IPS-18c (cell line): ENCODE results near the gene MZT2B.
"Not testable (repeated sequence)": the region's sequence is repeated elsewhere in the genome, so short reads cannot be mapped to it uniquely, and the experiment has no call there.

Experiments used
- H3K4me3 ChIP-seq: 2 replicates; pipeline ENCODE4 v1.7.0; 2013; ENCODE audit warnings: low read depth, mild to moderate bottlenecking, low read length, moderate library complexity; ENCODE audit not compliant: insufficient read depth
- H3K9me3 ChIP-seq: one replicate; pipeline ENCODE4 v1.6.1; 2013; ENCODE audit warnings: mild to moderate bottlenecking, low read length, moderate library complexity; ENCODE audit not compliant: control insufficient read depth, insufficient read depth

Gene MZT2B

DNA sequence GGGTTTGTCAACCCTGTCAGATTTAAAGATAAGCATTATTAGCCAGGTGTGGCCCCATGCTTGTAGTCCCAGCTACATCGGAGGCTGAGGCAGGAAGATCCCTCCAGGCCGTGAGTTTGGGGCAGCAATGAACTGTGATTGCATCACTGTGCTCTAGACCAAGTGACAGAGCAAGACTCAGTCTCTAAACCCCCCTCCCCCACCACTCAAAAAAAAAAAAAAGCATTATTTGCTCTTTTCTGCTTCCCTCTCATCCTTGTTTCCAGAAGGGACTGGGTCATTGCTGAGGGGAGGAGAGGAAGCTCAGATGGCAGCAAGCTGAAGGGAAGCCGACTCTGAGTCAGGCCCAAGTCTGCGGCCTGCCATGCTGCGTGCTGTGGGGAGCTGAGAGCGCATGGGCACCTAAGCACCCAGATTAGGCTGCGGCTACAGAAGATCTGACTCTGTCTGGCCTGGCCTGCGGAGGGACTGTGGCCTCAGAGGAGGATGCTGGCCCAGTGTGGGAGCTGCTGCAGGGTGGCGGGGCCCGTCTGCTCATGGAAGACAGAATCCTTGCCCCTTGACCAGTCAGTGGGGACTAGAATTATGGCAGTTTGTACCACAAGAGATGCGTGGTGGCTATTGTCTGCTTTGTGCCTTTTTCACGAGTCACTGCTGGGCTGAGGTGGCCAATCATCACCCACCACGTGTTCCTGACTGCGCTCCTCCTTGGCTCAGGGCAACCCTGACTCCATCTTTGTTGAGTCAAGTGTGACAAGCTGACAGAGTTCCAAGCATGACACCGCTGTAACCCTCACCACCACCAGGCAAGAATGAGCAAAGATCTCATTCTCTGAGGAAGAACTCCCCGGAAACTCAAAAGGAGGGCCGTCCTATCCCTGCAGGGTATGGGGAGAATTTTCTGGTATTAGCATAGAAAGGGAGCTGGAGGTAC lies 6.1 kb downstream of the MZT2B start:
- H3K9me3 ChIP-seq, H3K4me3 ChIP-seq: not testable (repeated sequence)

DNA sequence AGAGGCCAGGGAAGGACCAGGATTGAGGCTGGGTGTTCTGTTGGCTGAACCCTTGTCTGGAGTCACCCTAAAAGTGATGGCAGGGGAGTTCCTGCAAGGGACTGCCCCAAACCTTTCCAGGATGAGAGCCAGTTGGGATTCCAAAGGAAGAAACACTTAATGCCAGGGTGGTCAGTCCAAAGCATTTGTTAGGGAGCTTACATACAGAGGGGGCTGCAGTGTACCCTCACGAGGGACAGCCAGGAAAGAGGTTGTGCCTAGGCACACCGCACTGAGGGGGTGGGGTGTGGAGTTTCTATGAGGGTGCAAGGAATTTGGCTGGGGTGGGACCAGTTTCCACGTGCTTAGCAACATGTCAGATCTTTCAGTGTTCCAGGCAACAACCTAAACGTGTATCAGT lies 6.9 kb downstream of the MZT2B start:
- not testable (repeated sequence) for H3K9me3 ChIP-seq, H3K4me3 ChIP-seq

DNA sequence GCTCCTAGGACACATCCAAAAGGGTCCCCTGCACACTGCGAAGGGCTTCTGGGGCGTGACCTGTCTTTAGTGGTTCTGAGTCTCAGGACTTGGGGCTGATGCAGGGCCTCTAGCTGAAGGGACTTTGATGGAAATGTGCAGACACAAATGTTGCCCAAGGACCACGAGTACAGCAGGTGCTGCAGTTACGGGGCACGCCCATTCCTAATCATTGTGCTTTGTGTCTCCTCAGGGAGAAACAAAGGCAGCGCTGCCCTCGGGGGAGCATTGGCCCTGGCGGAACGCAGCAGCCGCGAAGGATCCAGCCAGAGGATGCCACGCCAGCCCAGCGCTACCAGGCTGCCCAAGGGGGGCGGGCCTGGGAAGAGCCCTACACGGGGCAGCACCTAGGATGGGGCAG lies 8.2 kb downstream of the MZT2B start:
- Histone ChIP-seq H3K9me3 (no peaks in the 10 kb centered on the region), H3K4me3 (no peak overlapping the region)

DNA sequence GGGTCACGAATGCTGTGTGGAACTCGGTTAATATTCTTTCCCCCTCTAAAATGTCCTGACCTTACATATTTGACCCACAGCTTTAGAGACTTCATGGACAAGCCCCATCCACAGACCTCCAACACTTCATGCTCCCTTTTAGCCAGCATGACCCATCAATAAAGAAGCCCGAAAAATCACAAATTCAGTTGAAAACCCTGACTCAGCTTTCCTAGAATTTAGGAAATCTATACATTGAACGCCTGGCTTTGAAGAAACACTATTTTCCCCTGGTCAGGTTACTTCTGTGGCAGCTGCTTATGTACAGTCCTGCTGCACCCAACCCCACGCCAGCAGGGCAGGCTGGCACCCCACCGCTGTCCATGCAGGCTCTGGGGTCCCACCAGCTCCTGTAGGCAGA lies 9.3 kb downstream of the MZT2B start:
- not testable (repeated sequence) for H3K9me3 ChIP-seq, H3K4me3 ChIP-seq

DNA sequence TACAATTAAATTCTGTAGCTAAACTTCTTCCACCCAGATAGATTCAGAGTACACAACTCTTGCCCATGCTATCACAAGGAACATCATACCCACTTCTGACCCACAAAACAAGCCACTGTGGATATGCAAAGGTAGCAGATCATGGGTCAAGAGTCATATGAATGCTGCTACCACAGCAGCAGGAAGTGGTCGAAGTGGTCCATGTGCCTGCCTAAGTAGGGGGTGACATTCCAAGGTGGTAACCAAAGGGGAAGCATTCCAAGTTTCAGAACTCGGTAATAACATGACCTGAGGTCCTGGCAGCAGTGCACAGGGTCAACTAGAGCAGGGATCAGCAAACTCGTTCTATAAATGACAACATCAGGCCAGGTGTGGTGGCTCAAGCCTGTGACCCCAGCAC lies 10.4 kb downstream of the MZT2B start:
- not testable (repeated sequence) for H3K9me3 ChIP-seq, H3K4me3 ChIP-seq

DNA sequence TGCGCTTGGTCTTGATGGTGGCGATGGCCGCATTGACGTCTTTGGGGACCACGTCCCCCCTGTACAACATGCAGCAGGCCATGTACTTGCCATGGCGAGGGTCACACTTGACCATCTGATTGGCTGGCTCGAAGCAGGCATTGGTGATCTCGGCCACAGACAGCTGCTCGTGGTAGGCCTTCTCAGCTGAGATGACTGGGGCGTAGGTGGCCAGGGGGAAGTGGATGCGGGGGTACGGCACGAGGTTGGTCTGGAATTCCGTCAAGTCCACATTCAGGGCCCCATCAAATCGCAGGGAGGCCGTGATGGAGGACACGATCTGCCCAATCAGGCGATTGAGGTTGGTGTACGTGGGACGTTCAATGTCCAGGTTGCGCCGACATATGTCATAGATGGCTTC lies 11.8 kb downstream of the MZT2B start:
- not testable (repeated sequence) for H3K4me3 ChIP-seq

DNA sequence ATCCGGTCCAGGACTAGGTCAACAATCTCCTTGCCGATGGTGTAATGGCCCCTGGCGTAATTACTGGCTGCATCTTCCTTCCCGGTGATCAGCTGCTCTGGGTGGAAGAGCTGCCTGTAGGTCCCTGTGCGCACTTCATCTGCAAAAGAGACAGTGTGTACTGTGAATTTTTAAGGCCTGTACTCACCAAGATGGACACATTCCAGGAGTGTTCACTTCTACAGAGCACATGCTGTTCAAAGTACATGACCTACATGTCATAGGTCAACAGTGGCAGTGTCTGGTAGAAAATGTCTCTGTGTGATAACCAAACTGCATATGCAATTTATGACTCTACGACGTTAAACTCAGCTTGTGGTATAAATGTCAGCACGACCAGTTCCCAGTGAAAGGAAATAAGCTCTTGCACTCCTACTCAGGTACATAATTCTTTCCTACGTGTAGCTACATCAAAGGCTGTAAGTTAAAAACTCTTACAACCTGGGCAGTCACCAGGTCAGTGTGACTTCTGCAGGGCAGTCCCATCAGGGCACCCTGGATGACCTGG lies 13.1 kb downstream of the MZT2B start:
- H3K4me3 ChIP-seq, H3K9me3 ChIP-seq: not testable (repeated sequence)

More for the DNA sequence above, 11.8 kb downstream of the MZT2B start:
- not testable (repeated sequence) for H3K9me3 ChIP-seq

DNA sequence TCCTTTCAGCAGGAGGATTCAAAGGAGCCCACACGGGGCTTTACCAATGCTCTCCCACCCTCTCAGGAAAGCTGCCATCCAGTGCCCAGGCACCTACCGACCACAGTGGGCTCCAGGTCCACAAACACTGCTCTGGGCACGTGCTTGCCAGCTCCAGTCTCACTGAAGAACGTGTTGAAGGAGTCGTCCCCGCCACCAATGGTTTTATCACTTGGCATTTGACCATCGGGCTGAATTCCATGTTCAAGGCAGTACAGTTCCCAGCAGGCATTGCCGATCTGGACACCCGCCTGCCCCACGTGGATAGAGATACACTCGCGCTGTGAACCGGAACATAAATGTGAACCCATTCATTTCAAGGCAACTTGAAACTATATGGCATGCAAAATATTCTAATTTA lies 14.0 kb downstream of the MZT2B start:
- H3K4me3 ChIP-seq, H3K9me3 ChIP-seq: not testable (repeated sequence)

DNA sequence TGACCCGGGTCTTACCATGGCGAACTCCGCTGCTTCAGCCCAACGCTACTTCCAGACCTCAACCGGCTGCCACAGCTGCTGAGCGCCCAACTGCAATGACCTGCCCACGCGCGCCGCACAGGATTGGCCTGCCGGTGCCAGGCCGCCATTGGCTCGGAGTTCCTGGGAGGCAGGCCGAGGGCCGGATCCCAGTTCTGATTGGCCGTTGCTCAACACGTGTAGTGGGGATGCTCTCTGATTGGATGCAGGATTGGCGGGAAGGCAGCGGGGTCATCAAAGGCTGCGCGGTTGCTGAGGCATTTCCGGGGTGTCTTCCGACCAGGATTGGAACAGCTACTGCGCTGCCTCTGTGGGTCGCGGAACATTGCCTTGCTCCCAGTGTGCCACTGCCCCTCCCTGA lies 16.3 kb downstream of the MZT2B start, which contains the start of gene TUBA3E:
Gene TUBA3E, minus strand, starts transcription at position 97 of the 400 bp plus-strand sequence. Its CDS starts 79 bp downstream, at position 18.
- H3K9me3 ChIP-seq: no peaks in the 10 kb centered on the region
- H3K4me3 ChIP-seq: no peak within 1 kb of the TSS

DNA sequence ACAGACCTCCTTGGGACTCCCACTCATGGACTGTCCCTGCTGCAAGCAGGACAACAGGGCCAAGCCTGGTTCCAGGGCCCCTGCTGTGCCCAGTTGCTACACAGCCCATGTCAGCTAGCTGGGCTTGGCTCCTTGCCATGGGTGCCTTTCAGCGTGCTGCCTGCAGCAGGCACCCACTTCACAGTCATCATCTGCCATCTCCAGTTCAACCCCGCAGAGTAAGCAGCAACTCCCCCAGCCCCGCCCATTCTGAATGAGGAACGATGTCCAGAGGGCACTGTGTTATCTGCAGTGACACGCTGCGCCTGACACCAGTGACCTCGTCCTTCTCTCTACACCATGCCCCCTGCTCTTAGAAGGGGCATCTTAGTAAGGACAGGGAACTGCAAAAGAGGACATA lies 20.5 kb downstream of the MZT2B start:
- not testable (repeated sequence) for H3K9me3 ChIP-seq, H3K4me3 ChIP-seq

DNA sequence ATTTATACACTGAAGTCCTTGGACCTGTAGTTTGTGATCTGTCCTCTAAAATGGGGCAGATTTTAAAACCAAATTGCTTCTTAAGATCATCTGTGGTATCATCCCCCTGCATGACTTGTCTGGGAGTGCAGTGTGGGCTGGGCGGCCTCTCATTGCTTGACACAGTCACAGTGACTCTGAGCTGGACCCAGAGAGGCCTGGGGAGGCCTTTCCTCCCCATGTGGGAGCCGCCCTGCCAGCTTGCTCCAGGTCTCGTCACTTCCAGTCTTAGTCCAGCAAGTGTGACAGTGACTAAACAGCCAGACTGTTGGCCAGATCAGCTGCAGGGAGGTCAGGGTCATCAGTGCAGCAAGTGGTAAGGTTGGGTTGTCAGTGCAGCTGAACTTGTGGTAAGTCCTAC lies 21.1 kb downstream of the MZT2B start:
- not testable (repeated sequence) for H3K9me3 ChIP-seq, H3K4me3 ChIP-seq

DNA sequence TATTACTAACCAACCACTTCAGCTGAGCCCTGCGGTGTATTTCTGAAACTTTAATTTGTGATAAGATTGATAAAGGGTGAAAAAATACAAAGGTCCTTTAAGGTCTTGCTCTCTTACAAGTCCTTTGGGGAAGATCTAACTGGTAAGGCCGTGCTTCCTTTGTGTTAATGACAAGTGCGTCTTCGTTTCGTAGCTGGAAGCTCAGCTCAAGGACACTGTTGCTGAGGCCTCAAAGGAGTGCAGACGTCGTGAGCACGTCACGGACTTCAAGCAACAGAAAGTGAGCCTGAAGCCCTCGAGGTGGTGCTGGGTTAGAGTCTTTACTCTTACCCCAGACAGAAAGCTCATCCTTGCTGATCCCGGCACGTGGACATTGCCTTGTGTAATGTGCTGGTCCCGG lies 25.0 kb downstream of the MZT2B start:
- not testable (repeated sequence) for H3K9me3 ChIP-seq, H3K4me3 ChIP-seq

DNA sequence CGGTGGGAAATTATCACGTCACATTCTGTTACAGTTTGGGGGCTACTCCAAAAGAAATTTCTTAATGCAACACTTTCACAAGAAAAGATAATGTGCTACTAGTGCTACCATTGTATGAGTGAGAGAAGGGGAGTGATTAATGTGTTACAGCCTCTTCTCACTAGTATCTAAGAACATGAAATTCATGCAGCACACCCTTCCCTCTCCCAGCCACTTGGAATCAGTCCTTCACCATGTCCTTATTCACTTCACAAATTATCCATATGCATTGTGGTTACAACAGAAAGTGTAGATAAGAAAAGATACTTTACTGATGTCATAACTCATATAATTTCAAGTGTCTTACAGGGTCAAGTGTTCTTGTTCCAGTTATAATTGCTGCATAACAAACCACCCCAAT lies 37.1 kb downstream of the MZT2B start:
- not testable (repeated sequence) for H3K4me3 ChIP-seq, H3K9me3 ChIP-seq

DNA sequence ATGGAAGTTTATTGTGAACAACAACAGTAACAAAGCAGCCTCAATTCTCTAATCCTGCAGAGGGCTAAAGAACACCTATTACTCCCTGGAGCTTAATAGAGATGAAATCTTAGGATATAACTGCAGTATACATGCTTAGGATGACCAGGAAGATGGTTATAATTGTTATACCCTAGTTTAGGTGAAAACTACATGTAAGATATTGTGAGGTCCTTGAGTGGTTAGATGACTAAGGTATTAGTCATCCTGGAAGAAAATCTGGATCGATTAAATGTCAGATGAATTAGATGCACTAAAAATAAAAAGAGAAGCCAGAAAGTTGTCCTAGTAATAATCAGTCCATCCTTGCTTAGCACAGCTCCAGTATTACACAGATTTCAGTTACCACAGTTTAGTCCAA lies 38.4 kb downstream of the MZT2B start:
- not testable (repeated sequence) for H3K9me3 ChIP-seq, H3K4me3 ChIP-seq

DNA sequence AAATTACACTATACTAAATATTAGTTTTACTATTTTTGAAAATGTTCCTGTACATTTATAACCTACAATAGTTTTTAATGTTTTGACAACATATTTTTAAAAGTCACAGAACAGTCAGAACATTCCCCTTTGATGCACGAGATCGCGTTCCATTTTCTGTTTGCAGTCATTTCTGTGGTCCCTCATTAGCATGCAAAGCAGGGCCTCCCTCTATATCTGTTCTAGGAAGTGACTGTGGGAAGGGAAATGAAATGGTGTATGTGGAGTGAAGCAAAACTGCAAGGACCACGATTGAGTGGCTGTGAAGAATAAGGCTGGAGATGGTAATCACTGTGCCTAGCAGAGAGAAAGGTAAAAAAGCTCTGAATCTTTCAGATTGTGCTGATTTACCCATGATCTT lies 40.5 kb downstream of the MZT2B start:
- H3K9me3 ChIP-seq, H3K4me3 ChIP-seq: not testable (repeated sequence)

DNA sequence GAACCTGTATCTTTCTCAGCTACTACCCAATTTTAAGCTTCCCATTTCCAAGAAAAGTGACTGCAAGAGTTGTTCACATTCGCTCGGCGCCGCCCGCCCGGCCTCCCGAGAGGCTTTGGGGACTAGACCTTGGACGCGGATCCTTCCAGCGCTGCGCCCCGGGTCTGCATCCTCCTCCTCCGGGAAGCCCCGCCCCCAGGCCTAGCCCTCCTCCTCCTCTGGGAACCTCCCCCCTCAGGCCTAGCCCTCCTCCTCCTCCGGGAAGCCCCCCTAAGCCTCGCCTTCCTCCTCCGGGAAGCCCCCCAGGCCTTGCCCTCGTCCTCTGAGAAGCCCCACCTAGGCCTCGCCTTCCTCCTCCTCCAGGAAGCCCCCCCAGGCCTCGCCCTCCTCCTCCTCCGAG lies 45.9 kb downstream of the MZT2B start:
- H3K4me3 ChIP-seq: not testable (repeated sequence)

DNA sequence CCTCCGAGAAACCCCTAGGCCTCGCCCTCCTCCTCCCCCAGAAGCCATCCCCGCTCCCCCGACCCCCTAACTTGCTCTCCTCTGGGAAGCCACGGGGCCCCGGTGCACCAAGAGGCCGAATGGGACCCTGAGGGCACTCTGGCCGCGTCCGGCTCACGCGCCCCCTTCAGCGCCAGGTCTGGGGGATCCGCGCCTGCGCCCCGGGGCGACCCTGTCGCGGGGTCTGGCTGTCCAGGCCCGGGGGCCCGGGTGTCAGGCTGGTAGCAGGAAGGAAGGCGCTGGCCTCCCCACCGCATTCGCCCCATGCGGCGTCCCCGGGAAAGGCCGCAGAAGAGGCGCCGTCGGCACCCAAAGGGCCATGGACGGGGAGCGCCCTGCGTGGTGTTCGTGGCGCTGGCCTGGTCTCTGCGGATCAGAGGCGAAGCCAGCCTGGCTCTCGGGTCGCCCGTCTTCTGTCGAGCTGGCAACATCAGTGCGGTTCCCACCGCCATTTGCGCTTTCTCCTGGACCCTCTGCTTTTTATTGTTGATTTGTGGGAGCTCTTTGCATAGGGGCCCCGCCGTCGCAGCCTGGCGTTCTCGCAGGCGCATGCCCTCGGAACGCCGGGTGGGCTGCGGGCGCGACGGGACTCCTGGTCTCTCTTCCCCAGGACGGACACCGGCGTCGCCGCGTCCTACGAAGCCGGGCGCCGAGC lies 46.6 kb downstream of the MZT2B start:
- not testable (repeated sequence) for H3K9me3 ChIP-seq, H3K4me3 ChIP-seq

More for the DNA sequence above, 45.9 kb downstream of the MZT2B start:
- H3K9me3 ChIP-seq: not testable (repeated sequence)

DNA sequence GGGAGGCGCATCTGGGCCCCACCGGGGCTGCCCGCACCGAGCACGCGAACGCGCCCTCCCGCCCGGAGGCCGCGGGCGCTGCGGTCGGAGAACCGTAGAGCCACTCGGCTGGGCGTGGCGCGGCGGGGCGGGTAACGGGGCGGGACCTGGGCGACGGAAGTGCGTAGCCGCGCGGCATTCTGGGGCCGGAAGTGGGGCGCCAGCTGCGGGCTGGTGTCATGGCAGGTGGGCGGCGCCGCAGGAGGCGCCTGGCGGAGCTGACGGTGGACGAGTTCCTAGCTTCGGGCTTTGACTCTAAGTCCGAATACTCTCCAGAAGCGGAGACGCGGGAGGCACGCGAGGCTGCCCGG lies 47.1 kb downstream of the MZT2B start:
- not testable (repeated sequence) for H3K9me3 ChIP-seq, H3K4me3 ChIP-seq
